ENCODE results near the gene ERBB4.
"Not testable (repeated sequence)": the region's sequence is repeated elsewhere in the genome, so short reads cannot be mapped to it uniquely, and the experiment has no call there.

The ERBB4 gene

DNA sequence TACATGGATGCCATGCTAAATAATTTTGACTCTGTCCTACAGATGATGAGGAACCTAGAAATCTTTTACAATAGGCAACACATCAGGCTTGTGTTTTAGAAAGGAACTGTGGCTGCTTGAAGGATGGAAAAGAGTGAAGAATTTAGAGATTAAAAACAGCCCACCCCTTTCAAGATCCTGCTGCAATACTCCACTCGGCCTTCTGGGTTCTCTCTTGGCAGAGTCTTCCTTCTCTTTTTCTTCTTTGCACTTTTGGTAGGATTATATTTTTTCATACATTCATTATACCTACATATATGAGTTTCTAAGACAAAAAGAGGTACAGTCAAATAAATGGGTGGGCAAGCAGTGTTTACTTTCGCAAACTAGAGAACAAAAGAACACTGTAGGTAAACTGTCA is 474.3 kb downstream of the ERBB4 start:
- DNase-seq (ENCODE audit: low read depth) = no peak

GRCh38 chr2:212052412-212053159 is 486.0 kb downstream of the ERBB4 start:
- no peak for DNase-seq (ENCODE audit: low read depth)

GRCh38 chr2:212050871-212051270 is 487.7 kb downstream of the ERBB4 start:
- no peak for DNase-seq (ENCODE audit: low read depth)

- DNase-seq (ENCODE audit: low read depth) = no peak
Observed at GRCh38 chr2:212042562-212042961, 496.0 kb downstream of the ERBB4 start.

- no peak for DNase-seq (ENCODE audit: low read depth)
Observed at GRCh38 chr2:212037062-212037461, 501.5 kb downstream of the ERBB4 start.

- DNase-seq (ENCODE audit: low read depth) = no peak
Observed at GRCh38 chr2:212034841-212035585, 503.6 kb downstream of the ERBB4 start.

GRCh38 chr2:212033888-212034287 is 504.7 kb downstream of the ERBB4 start:
- no peak for DNase-seq (ENCODE audit: low read depth)

DNA sequence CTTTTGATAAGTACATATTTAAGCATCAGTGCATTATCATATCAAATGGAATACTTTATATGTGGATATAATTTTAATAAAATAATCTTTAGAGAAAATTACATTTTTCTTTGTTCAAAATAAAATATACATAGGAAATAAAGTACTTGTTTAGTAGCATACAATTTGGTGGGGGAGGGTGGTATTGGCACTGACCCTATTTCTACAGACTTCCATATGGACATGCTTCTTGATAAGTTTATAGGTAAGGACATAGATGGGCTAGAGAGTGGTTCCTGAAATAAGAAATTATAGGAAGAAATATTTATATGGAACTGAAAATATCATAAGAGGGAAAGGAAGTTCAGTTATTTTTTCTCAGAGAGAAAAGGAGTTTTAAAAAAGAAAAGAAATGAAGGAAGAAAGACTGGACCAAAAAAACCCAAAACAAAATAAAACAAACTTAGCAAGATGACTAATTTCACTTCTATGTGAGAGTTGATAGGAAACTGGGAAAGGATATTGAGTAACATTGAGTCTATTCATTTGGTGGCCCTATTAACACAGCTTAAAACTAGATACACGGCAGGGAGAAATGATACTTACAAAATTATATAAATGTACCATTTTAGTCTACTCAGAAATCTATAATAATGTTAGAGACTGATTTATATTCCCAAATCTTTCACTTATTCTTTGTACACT is 505.9 kb downstream of the ERBB4 start:
- no peak for DNase-seq (ENCODE audit: low read depth)

GRCh38 chr2:212032032-212032431 is 506.6 kb downstream of the ERBB4 start:
- DNase-seq (ENCODE audit: low read depth) = no peak

GRCh38 chr2:212030709-212031108 is 507.9 kb downstream of the ERBB4 start:
- no peak for DNase-seq (ENCODE audit: low read depth)

DNA sequence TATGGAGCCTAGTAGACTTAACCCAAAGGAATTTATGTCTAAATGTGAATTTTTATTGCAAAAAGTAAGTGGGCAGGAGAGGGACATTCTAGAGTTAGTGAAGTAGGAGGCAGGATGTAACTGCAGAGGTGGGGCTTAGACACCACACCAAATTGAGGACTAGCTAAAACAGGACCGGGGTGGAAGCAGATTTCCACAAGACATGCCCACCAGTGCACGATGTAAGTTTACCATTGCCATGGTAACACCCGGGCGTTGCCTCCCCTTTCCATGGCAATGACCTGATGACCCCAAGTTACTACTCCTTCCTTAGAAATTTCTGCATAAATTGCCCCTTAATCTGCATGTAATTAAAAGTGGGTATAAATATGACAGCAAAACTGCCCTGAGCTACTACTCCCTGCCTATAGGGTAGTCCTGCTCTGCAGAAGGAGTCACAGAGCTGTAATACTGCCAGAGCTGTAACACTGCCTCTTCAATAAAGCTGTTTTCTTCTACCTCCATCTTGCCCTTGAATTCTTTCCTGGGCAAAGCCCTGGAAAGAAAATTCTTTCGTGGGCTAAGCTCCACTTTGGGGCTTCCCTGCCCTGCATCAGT is 509.7 kb downstream of the ERBB4 start:
- no peak for DNase-seq (ENCODE audit: low read depth)

GRCh38 chr2:212027681-212028628 is 510.6 kb downstream of the ERBB4 start:
- DNase-seq (ENCODE audit: low read depth) = no peak

DNA sequence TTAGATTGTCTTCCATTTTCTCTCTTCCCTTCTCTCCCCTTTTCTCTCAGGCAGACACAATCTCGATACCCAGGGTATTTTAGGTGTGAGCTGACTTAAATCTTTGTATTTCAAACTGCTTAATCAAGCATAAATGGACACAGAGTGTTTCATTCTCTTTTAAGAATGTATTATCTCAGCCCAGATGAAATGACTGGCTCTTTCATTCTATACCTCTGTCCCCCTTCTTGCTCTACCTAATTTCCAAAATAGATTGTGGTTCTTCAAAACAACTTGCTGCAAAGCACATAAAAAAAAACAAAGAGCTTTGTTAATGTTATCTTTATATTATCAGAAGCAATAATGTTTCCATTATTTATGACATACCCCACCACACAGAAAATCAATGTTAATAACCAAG is 514.6 kb downstream of the ERBB4 start:
- no peak for DNase-seq (ENCODE audit: low read depth)

DNA sequence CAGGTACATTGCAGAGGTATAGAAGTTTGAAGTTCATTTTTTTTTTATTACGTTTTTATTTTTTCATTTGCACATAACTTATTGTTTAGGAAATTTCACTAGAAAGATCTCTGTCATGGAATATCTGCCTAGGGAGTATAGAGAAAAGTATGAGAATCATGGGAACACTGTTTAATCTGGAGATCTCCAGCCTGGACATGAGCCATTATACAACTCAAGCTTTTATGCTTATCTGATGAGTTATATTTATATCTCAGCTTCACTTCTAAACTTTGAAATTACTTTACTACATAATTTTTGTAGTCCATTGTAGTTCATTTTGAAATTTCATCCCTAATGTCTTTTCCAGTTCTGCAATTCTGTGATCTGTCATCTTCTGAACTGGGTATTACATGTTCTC is 515.6 kb downstream of the ERBB4 start:
- DNase-seq (ENCODE audit: low read depth) = no peak

- DNase-seq (ENCODE audit: low read depth) = no peak
Observed at GRCh38 chr2:212021947-212022346, 516.7 kb downstream of the ERBB4 start.

DNA sequence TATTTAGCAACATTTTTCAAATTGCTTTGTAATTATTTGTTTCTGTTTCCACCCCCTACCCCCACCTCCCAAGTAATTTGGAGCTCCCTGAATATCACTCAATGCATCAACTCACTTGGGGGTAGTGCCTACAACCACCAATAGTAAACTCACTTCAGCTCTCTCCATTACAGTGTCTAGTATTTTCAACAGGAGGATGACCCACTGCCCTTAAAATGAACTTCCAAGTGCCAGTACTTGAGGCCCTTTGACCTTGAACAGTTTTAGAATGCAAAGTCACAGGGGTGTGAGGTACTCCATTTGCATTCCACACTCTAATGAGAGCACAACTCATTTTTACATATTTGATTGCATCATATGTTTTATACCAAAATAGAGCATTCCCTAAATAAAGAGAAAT is 523.0 kb downstream of the ERBB4 start:
- DNase-seq (ENCODE audit: low read depth) = no peak

GRCh38 chr2:212013626-212014025 is 525.0 kb downstream of the ERBB4 start:
- no peak for DNase-seq (ENCODE audit: low read depth)

- DNase-seq (ENCODE audit: low read depth) = not testable (repeated sequence)
Observed at GRCh38 chr2:212010305-212010704, 528.3 kb downstream of the ERBB4 start.

DNA sequence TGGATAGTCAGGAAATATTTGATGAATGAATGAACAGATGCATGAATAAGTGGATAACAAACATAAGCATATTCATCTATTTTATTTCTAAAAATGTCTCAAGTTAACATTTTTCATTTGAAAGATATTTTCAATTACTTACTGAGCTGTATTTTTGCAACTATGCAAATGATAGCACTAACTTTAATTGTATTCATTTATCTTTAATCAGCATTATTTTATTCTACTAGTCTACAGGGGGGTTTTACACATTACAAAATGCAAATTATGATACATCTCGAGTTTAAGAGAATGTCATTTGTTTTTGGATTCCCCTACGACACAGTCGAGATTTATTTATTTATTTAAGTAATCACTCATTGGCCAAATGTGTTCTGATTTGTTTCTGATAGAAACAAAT is 530.6 kb downstream of the ERBB4 start:
- DNase-seq (ENCODE audit: low read depth) = no peak

DNA sequence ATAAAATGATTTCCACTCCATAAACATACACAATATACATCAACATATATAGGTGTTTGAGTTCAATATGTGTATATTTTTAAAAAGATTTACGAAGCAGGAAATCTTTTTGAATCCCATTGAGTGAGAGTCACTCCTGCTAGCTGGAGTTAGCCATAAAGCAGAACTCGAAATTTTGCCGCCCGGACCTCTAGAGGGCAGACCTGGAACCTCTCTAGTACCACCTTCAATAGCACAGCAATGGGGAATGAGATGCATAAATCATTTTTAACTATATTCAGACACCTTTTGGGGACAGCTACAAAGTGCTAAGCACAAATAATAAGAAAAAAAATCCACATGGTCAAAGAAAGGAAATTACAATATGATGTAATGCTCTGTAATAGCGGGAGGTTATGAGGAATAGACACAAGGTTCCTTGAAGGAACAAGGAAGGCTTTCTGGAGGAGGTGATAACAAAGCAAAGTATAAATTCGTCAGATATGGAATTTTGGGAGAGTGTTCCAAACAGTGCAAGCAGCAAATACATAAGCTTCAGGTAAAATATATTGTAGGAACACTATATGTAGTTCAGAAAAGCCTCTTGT is 533.4 kb downstream of the ERBB4 start:
- no peak for DNase-seq (ENCODE audit: low read depth)

- no peak for DNase-seq (ENCODE audit: low read depth)
Observed at GRCh38 chr2:212001325-212001724, 537.3 kb downstream of the ERBB4 start.
